Panc1 (cell line): ENCODE data around the gene ZFAND3. TPM values are rescaled to one million over a fixed set of nuclear protein-coding genes. Genes with fewer than 3 reads are reported as not detected.

Experiments
- ATAC-seq: fragments of 200-7000 bp; cut with Tn5 transposase; 2 replicates; pipeline ENCODE4 v1.9.1; 2020; ENCODE audit warnings: mild to moderate bottlenecking, moderate library complexity
- BruUV-seq: library from RNA; stranded (reverse); fragments of 400-500 nt; replicated peaks from 2 replicates; lab custom pipeline; 2021; lab: Mats Ljungman, UMichigan
- CTCF ChIA-PET: fragments of 300-600 bp; sonication (Branson Sonifier 250); formaldehyde crosslinking; loops from one replicate; lab custom pipeline; 2022; ENCODE audit warnings: antibody characterized with exemption; lab: Charles Lee
- POLR2A ChIA-PET: fragments of 300-600 bp; sonication (Branson Sonifier 250); formaldehyde crosslinking; loops from one replicate; lab custom pipeline; 2022; ENCODE audit warnings: antibody characterized with exemption; lab: Charles Lee
- DNase-seq: peaks from one replicate; pipeline ENCODE4 v3.0.0-alpha.2; 2010; ENCODE audit warnings: low read depth, low spot score
- H3K27ac ChIP-seq: 2 replicates; pipeline ENCODE4 v1.5.1; 2011; ENCODE audit warnings: mild to moderate bottlenecking, low read length, inconsistent platforms
- H3K27me3 ChIP-seq: fragments of 200-500 bp; sonication (Bioruptor generic); 2 replicates; pipeline ENCODE4 v1.6.0; 2014; ENCODE audit warnings: low read length, inconsistent platforms; ENCODE audit not compliant: control insufficient read depth, insufficient read depth
- H3K36me3 ChIP-seq: fragments of 200-500 bp; sonication (Bioruptor generic); 2 replicates; pipeline ENCODE4 v1.5.1; 2014; ENCODE audit warnings: inconsistent platforms, mild to moderate bottlenecking, low read length, moderate library complexity; ENCODE audit not compliant: control insufficient read depth, insufficient read depth
- H3K4me1 ChIP-seq: 2 replicates; pipeline ENCODE4 v1.5.1; 2011; ENCODE audit warnings: inconsistent platforms, mild to moderate bottlenecking, low read length, moderate library complexity; ENCODE audit not compliant: control insufficient read depth, insufficient read depth
- H3K4me3 ChIP-seq, 2 experiments: 2 replicates each; pipeline ENCODE4 v1.5.1; 2011 to 2012; ENCODE audit warnings: low read depth in 2 of 2, low read length in 2 of 2, mild to moderate bottlenecking in 2 of 2, inconsistent platforms in 1 of 2, moderate library complexity in 1 of 2
- H3K9me3 ChIP-seq: fragments of 200-500 bp; sonication (Bioruptor generic); 2 replicates; pipeline ENCODE4 v1.5.1; 2014; ENCODE audit warnings: low read depth, mild to moderate bottlenecking, inconsistent platforms, low read length, moderate library complexity; ENCODE audit not compliant: control insufficient read depth, insufficient read depth
- CTCF ChIP-seq: fragments of 450-650 bp; IDR thresholded peaks from 2 replicates; pipeline ENCODE4 v1.5.1; 2017; ENCODE audit warnings: mild to moderate bottlenecking
- POLR2AphosphoS5 ChIP-seq: IDR thresholded peaks from 2 replicates; pipeline ENCODE4 v1.6.1; 2012; ENCODE audit warnings: mild to moderate bottlenecking, low read depth, low read length, moderate library complexity
- REST ChIP-seq, 2 experiments: IDR thresholded peaks; 2 replicates each; pipeline ENCODE4 v1.6.1; 2011 to 2012; ENCODE audit warnings: low read depth in 2 of 2, control low read depth in 1 of 2, low read length in 1 of 2, mild to moderate bottlenecking in 1 of 2, moderate library complexity in 1 of 2; ENCODE audit not compliant: insufficient read depth in 1 of 2
- SIN3A ChIP-seq: IDR thresholded peaks from 2 replicates; pipeline ENCODE4 v1.6.1; 2012; ENCODE audit warnings: low read depth, mild to moderate bottlenecking, low read length, moderate library complexity, borderline replicate concordance; ENCODE audit not compliant: insufficient read depth
- TCF7L2 ChIP-seq: IDR thresholded peaks from 2 replicates; pipeline ENCODE4 v1.6.1; 2011; ENCODE audit warnings: mild to moderate bottlenecking, low read depth, low read length, inconsistent platforms
- in situ Hi-C: cut with HindIII; loops from 2 replicates; pipeline ENCODE4 v1.10.0; 2016; ENCODE audit warnings: low sequenced_read_pairs, low pct_unique_long_range_greater_than_20kb
- intact Hi-C: fragments of 100-400 bp; cut with micrococcal nuclease; formaldehyde crosslinking; loops from one replicate; pipeline ENCODE4 v1.10.0; 2022; ENCODE audit not compliant: unreplicated experiment
- total RNA-seq: library from RNA; stranded (reverse); gene quantifications from one replicate; pipeline ENCODE4 v1.2.1, GENCODE V29; 2021; ENCODE audit not compliant: unreplicated experiment

Gene ZFAND3
- total RNA-seq, 1 experiment from 2014 or later: 95.9 TPM

GRCh38 chr6:37802810-37803209, 16.7 kb upstream of the ZFAND3 start:
- Histone ChIP-seq H3K27me3 (no peaks in the 10 kb centered on the region; the same call in 1 of the 2 replicates), H3K4me1 (no peaks in the 10 kb centered on the region), H3K4me3 (no peak overlapping the region), H3K36me3 (no peaks in the 10 kb centered on the region), H3K27ac (no peak overlapping the region), H3K9me3 (no peaks in the 10 kb centered on the region)
- in situ Hi-C loops: no loop called here
- BruUV-seq: no TSS peak
- DNase-seq (no peak), ATAC-seq (no peak)
- ChIA-PET POLR2A (no interaction called here), CTCF (no interaction called here)
- intact Hi-C loops: no loop called here
- TF ChIP-seq CTCF (no peak), POLR2AphosphoS5 (no peak), TCF7L2 (no peak), REST (IDR thresholded peaks at IDR 0.05; ENCODE audit: insufficient read depth in 1 of 2, low read depth in 2 of 2, low read length in 1 of 2) (no peak), SIN3A (no peak)

GRCh38 chr6:37804586-37804985, 14.9 kb upstream of the ZFAND3 start:
- TF ChIP-seq SIN3A (no peak), POLR2AphosphoS5 (no peak), CTCF (no peak), TCF7L2 (no peak), REST (IDR thresholded peaks at IDR 0.05; ENCODE audit: insufficient read depth in 1 of 2, low read depth in 2 of 2, low read length in 1 of 2) (no peak)
- H3K9me3 ChIP-seq: no peaks in the 10 kb centered on the region
- H3K27me3 ChIP-seq: no peaks in the 10 kb centered on the region; the same call in 1 of the 2 replicates
- intact Hi-C loops (no loop called here), in situ Hi-C loops (no loop called here)
- ATAC-seq (no peak), DNase-seq (no peak)
- CTCF ChIA-PET: no interaction called here
- H3K4me3 ChIP-seq: no peak overlapping the region
- POLR2A ChIA-PET: no interaction called here
- no TSS peak for BruUV-seq
- H3K27ac ChIP-seq: no peak overlapping the region
- no peaks in the 10 kb centered on the region for H3K36me3 ChIP-seq
- peaks cover 3% of the 10 kb centered on the region; the same call in 1 of the 2 replicates for H3K4me1 ChIP-seq
